Measurements from ENCODE around the gene MTERF4.
"Not testable (repeated sequence)": the region's sequence is repeated elsewhere in the genome, so short reads cannot be mapped to it uniquely, and the experiment has no call there.

The MTERF4 gene

DNA sequence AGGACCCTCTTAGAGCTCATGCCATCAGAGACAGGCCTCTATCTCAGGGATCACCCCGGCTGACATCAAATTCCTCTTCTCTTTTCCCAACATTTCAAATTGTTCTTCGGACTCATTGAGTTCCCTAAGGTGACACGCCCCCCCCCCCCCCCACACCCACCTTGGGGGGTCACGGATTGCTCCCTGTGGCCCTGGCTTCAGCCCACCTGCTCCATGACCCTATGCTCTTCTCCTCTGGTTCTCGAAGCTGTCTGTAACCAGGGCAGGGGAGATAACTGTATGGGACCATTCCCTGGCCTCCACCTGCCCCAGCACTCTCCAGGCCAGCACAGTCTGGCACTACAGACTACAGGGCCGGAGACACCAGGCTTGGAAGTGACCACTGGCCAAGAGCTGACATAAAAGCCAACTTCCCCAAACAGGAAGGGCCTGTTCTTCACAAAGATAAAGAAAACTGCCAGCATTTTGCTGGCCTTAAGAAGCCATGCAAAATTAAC is 7.1 kb downstream of the MTERF4 start:
- TF ChIP-seq ZFP3 (CRISPR knock-in tag; IDR thresholded peaks at IDR 0.05): no peak
- TF ChIP-seq, protein P1, sequence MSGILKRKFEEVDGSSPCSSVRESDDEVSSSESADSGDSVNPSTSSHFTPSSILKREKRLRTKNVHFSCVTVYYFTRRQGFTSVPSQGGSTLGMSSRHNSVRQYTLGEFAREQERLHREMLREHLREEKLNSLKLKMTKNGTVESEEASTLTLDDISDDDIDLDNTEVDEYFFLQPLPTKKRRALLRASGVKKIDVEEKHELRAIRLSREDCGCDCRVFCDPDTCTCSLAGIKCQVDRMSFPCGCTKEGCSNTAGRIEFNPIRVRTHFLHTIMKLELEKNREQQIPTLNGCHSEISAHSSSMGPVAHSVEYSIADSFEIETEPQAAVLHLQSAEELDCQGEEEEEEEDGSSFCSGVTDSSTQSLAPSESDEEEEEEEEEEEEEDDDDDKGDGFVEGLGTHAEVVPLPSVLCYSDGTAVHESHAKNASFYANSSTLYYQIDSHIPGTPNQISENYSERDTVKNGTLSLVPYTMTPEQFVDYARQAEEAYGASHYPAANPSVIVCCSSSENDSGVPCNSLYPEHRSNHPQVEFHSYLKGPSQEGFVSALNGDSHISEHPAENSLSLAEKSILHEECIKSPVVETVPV (CRISPR knock-in tag; IDR thresholded peaks at IDR 0.05): no peak
- TF ChIP-seq, protein P2, sequence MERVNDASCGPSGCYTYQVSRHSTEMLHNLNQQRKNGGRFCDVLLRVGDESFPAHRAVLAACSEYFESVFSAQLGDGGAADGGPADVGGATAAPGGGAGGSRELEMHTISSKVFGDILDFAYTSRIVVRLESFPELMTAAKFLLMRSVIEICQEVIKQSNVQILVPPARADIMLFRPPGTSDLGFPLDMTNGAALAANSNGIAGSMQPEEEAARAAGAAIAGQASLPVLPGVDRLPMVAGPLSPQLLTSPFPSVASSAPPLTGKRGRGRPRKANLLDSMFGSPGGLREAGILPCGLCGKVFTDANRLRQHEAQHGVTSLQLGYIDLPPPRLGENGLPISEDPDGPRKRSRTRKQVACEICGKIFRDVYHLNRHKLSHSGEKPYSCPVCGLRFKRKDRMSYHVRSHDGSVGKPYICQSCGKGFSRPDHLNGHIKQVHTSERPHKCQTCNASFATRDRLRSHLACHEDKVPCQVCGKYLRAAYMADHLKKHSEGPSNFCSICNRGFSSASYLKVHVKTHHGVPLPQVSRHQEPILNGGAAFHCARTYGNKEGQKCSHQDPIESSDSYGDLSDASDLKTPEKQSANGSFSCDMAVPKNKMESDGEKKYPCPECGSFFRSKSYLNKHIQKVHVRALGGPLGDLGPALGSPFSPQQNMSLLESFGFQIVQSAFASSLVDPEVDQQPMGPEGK (CRISPR knock-in tag; IDR thresholded peaks at IDR 0.05; ENCODE audit: borderline replicate concordance): no peak
- TF ChIP-seq SNAI2 (CRISPR knock-in tag; IDR thresholded peaks at IDR 0.05): no peak
- no peak for TF ChIP-seq TOX (CRISPR knock-in tag; IDR thresholded peaks at IDR 0.05; ENCODE audit: borderline replicate concordance)
- no peak for TF ChIP-seq GLIS3 (CRISPR knock-in tag; IDR thresholded peaks at IDR 0.05)
- no peak for TF ChIP-seq BACH2 (CRISPR knock-in tag; IDR thresholded peaks at IDR 0.05; ENCODE audit: borderline replicate concordance)
- no peak for ATAC-seq

DNA sequence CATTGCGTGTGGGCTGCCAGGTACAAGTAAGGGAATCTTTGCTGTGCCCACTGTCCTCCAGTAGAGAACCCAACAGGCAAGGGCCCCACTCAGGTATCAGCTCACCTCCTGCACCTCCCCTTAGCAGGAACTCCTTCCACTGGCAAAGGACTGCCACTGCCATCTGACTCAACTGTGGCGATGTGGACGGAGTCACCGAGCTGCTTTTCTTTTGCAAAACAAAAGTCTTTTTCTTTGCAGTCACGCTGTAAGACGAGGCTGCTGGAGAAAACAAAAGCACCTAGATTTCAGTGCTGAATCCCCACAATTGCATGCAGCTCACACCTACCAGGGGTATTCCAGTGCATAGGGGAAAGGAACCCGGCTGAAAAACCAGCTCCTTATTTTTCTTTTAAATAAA is 7.9 kb downstream of the MTERF4 start:
- no peak for ATAC-seq
- TF ChIP-seq ZC3H10 (CRISPR knock-in tag; IDR thresholded peaks at IDR 0.05) (no peak), ZNF70 (CRISPR knock-in tag; IDR thresholded peaks at IDR 0.05) (no peak), RARB (CRISPR knock-in tag; IDR thresholded peaks at IDR 0.05) (no peak), BACH2 (CRISPR knock-in tag; IDR thresholded peaks at IDR 0.05; ENCODE audit: borderline replicate concordance) (no peak), ARNTL (CRISPR knock-in tag; IDR thresholded peaks at IDR 0.05; ENCODE audit: borderline replicate concordance, low read depth) (no peak), TOX (CRISPR knock-in tag; IDR thresholded peaks at IDR 0.05; ENCODE audit: borderline replicate concordance) (no peak), CSDC2 (CRISPR knock-in tag; IDR thresholded peaks at IDR 0.05) (no peak), OSR1 (CRISPR knock-in tag; IDR thresholded peaks at IDR 0.05) (no peak), SNAI2 (CRISPR knock-in tag; IDR thresholded peaks at IDR 0.05) (no peak), ISL1 (CRISPR knock-in tag; IDR thresholded peaks at IDR 0.05) (no peak), GLIS3 (CRISPR knock-in tag; IDR thresholded peaks at IDR 0.05) (no peak), ESRRG (CRISPR knock-in tag; IDR thresholded peaks at IDR 0.05) (no peak), ZNF565 (CRISPR knock-in tag; conservative IDR thresholded peaks at IDR 0.05; ENCODE audit: low read depth) (no peak)
- TF ChIP-seq, protein P2 (CRISPR knock-in tag; IDR thresholded peaks at IDR 0.05; ENCODE audit: borderline replicate concordance): no peak
- TF ChIP-seq, protein P1 (CRISPR knock-in tag; IDR thresholded peaks at IDR 0.05): no peak
- TF ChIP-seq, protein P3, sequence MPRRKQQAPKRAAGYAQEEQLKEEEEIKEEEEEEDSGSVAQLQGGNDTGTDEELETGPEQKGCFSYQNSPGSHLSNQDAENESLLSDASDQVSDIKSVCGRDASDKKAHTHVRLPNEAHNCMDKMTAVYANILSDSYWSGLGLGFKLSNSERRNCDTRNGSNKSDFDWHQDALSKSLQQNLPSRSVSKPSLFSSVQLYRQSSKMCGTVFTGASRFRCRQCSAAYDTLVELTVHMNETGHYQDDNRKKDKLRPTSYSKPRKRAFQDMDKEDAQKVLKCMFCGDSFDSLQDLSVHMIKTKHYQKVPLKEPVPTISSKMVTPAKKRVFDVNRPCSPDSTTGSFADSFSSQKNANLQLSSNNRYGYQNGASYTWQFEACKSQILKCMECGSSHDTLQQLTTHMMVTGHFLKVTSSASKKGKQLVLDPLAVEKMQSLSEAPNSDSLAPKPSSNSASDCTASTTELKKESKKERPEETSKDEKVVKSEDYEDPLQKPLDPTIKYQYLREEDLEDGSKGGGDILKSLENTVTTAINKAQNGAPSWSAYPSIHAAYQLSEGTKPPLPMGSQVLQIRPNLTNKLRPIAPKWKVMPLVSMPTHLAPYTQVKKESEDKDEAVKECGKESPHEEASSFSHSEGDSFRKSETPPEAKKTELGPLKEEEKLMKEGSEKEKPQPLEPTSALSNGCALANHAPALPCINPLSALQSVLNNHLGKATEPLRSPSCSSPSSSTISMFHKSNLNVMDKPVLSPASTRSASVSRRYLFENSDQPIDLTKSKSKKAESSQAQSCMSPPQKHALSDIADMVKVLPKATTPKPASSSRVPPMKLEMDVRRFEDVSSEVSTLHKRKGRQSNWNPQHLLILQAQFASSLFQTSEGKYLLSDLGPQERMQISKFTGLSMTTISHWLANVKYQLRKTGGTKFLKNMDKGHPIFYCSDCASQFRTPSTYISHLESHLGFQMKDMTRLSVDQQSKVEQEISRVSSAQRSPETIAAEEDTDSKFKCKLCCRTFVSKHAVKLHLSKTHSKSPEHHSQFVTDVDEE (CRISPR knock-in tag; IDR thresholded peaks at IDR 0.05): no peak
- TF ChIP-seq, protein P4, sequence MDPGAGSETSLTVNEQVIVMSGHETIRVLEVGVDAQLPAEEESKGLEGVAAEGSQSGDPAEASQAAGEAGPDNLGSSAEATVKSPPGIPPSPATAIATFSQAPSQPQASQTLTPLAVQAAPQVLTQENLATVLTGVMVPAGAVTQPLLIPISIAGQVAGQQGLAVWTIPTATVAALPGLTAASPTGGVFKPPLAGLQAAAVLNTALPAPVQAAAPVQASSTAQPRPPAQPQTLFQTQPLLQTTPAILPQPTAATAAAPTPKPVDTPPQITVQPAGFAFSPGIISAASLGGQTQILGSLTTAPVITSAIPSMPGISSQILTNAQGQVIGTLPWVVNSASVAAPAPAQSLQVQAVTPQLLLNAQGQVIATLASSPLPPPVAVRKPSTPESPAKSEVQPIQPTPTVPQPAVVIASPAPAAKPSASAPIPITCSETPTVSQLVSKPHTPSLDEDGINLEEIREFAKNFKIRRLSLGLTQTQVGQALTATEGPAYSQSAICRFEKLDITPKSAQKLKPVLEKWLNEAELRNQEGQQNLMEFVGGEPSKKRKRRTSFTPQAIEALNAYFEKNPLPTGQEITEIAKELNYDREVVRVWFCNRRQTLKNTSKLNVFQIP (CRISPR knock-in tag; IDR thresholded peaks at IDR 0.05; ENCODE audit: borderline replicate concordance, low read depth): no peak
- TF ChIP-seq, protein P5, sequence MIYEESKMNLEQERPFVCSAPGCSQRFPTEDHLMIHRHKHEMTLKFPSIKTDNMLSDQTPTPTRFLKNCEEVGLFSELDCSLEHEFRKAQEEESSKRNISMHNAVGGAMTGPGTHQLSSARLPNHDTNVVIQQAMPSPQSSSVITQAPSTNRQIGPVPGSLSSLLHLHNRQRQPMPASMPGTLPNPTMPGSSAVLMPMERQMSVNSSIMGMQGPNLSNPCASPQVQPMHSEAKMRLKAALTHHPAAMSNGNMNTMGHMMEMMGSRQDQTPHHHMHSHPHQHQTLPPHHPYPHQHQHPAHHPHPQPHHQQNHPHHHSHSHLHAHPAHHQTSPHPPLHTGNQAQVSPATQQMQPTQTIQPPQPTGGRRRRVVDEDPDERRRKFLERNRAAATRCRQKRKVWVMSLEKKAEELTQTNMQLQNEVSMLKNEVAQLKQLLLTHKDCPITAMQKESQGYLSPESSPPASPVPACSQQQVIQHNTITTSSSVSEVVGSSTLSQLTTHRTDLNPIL (CRISPR knock-in tag; IDR thresholded peaks at IDR 0.05; ENCODE audit: low read depth): no peak

DNA sequence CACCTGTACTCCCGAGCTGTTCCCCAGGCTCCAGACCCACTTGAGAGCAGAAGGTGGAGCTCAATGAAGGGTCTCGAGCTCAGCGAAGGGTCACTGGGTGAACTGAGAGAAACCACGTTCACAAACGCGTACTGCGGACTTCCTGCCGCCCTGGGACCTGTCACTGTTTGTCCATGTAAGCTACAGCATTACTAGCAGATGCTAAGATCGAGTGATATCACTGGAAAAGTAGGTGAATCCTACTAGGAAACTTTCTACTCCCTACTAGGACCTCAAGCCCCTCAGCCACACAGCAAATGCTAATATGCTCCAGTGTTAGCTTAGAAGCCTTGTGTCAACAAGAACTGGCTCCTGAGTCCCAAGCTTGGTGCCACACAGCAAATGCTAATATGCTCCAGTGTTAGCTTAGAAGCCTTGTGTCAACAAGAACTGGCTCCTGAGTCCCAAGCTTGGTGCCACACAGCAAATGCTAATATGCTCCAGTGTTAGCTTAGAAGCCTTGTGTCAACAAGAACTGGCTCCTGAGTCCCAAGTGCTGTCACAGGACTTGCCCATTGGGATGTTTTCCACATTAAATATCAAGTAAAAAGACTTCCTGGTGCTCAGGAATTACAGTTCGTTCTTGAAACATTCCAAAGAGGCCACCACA is 8.8 kb downstream of the MTERF4 start:
- ATAC-seq: not testable (repeated sequence)
